Astrocyte (in vitro differentiated cells and primary cell): ENCODE measurements around the gene PPP1R7.

Source experiments
- EZH2 ChIP-seq: IDR thresholded peaks from 2 replicates; pipeline ENCODE4 v1.6.1; 2012; ENCODE audit warnings: mild to moderate bottlenecking, low read length, inconsistent platforms; ENCODE audit not compliant: insufficient read depth
- TF ChIP-seq, protein P1 (sequence below): IDR thresholded peaks from 2 replicates; pipeline ENCODE4 v1.5.1; 2011; ENCODE audit warnings: low read depth, mild to moderate bottlenecking, inconsistent platforms, low read length, moderate library complexity; ENCODE audit not compliant: insufficient read depth

DNA sequence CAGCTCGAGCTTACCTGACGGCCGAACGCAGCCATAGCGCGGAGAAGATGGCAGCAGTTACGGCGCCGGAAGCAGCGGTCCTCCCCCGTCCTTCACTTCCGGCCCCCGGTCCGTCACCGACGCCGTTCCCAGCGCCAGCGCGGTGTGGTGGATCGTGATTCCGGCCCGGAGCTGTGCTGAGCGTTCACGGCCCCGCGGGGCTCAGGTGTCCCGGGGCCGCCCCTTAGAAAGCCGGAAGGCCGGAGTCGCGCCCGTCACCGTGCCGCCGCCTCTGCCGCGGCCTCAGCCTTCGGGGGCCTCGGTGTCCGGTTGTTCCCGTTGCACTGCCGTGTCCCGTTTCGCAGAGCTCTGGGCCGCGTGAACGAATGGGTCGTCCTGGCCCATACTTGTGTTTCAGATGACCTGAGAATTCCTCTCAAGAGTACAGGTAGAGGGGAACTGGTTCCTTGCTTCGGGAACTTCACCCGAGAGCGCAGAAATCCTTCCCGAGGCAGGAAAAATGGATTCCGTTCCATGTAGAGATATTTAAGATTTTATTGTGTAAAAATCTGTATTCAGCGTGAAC is 47.9 kb upstream of the PPP1R7 start, which contains the start of gene MTERF4:
- TF ChIP-seq, protein P1, sequence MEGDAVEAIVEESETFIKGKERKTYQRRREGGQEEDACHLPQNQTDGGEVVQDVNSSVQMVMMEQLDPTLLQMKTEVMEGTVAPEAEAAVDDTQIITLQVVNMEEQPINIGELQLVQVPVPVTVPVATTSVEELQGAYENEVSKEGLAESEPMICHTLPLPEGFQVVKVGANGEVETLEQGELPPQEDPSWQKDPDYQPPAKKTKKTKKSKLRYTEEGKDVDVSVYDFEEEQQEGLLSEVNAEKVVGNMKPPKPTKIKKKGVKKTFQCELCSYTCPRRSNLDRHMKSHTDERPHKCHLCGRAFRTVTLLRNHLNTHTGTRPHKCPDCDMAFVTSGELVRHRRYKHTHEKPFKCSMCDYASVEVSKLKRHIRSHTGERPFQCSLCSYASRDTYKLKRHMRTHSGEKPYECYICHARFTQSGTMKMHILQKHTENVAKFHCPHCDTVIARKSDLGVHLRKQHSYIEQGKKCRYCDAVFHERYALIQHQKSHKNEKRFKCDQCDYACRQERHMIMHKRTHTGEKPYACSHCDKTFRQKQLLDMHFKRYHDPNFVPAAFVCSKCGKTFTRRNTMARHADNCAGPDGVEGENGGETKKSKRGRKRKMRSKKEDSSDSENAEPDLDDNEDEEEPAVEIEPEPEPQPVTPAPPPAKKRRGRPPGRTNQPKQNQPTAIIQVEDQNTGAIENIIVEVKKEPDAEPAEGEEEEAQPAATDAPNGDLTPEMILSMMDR: no peak
- TF ChIP-seq EZH2: no peak
